ENCODE results near the gene AEBP2. TPM values are rescaled to one million over a fixed set of nuclear protein-coding genes. Genes with fewer than 3 reads are reported as not detected.
A peak's percentile ranks its signal among the peaks of the same experiment; 100 is the strongest.
"Not testable (repeated sequence)": the region's sequence is repeated elsewhere in the genome, so short reads cannot be mapped to it uniquely, and the experiment has no call there.

Gene AEBP2
- polyA plus RNA-seq (ENCODE audit: insufficient read length in 4 of 4), result 10 to 100 TPM; 49.8 to 63.3 (median 57.1) TPM

GRCh38 chr12:19439059-19440018 is at the start of gene AEBP2:
TSS of gene AEBP2 (plus strand) at chr12:19439492. CDS start at chr12:19439700, 208 bp downstream.
- peak; percentile 59 to 89 (median 82) for DNase-seq (ENCODE audit: low read depth in 4 of 4, low spot score in 2 of 4)

- DNase-seq (ENCODE audit: low read depth in 4 of 4, low spot score in 2 of 4), result peak in 1 of 4 donors; percentile 35
Observed at GRCh38 chr12:19390051-19390598, 49.2 kb upstream of the AEBP2 start.

DNA sequence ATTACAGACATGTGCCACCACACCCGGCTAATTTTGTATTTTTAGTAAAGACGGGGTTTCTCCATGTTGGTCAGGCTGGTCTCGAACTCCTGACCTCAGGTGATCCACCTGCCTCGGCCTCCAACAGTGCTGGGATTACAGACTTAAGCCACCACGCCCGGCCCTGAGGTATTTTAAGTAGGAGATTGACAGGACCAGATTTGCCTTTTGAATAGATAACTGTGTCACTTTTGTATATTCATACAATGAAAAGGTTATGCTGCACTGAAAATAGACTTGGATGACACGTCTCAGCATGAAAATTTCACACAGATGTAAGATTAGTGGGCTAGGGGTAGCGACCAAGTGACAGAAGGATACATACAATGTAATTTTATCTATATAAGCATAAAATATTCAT is 46.6 kb upstream of the AEBP2 start:
- not testable (repeated sequence) for DNase-seq (ENCODE audit: low read depth in 4 of 4, low spot score in 2 of 4)

DNA sequence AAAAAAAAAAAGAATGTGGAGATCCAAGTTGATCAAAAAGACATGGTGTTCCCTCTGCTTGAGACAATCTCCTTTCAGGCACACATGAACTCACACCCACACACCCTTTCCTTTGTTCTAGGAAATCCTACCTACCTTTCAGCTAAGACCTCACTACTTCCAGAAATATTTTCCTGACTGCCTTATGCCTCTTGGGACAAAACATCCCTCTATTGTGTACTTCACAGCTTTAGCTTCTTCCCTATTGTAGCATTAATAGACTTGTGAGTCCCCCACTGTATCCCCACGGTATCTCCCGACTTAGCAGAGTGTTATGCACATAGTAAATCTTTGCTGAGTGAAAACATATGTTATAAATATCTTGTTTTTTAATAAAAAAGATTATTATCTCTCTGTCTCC is 44.9 kb upstream of the AEBP2 start:
- no peak for DNase-seq (ENCODE audit: low read depth in 4 of 4, low spot score in 2 of 4)

- DNase-seq (ENCODE audit: low read depth in 4 of 4, low spot score in 2 of 4), result no peak
Observed at GRCh38 chr12:19397534-19397933, 41.8 kb upstream of the AEBP2 start.

DNA sequence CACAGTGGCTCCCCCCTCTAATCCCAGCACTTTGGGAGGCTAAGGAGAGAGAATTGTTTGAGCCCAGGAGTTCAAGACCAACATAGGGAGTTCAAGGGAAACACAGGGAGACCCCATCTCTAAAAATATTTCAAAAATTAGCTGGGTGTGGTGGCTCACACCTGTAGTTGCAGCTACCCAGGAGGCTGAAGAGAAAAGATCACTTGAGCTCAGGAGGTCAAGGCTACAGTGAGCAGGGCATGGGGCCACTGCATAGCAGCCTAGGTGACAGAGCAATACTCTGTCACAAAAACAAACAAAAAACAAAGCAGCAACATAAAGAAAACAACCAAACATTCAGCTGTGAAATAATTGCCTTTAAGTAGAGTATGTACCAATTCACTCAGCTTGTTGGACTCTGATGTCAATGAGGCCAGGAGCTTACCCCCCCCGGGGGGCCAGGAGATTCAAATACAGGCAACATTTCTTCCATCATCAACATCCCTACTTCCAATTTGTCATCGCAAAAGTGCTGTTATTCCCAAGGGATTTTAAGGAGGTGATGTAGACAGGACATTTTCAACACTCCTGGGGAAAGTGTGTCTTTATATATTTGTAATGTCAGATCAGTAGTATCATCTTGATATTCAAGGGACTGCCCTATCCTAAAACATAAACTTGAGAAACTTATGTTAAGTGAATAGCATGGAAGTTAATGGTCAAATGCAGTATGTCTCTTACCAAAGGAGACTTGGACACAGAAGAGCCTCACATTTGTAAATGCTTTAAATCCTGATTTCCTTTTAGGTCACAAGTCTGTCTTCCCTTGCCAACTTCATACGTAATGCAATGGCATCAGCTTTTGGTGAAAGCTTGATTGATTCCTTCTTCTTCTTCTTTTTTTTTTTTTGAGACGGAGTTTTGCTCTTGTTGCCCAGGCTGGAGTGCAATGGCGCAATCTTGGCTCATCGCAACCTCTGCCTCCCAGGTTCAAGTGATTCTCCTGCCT is 40.6 kb upstream of the AEBP2 start:
- DNase-seq (ENCODE audit: low read depth in 4 of 4, low spot score in 2 of 4), result no peak

DNA sequence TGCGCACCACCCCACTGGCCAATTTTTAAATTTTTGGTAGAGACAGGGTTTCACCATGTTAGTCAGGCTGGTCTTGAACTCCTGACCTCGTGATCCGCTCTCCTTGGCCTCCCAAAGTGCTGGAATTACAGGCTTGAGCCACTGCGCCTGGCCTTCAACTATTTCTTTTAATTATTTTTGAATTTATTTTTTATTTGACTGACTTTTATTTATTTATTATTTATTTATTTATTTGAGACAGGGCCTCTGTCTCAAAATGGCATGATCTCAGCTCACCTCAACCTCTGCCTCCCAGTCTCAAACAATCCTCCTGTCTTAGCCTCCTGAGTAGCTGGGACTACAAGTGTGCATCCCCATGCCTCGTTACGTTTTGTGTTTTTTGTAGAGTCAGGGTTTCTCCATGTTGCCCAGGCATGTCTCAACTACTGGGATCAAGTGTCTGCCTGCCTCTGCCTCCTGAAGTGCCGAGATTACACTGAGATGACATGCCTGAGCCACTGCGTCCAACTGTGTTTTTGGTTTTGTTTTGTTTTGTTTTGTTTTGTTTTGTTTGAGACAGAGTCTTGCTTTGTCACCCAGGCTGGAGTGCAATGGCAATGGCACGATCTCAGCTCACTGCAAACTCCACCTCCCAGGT is 38.5 kb upstream of the AEBP2 start:
- DNase-seq (ENCODE audit: low read depth in 4 of 4, low spot score in 2 of 4), result not testable (repeated sequence)

DNA sequence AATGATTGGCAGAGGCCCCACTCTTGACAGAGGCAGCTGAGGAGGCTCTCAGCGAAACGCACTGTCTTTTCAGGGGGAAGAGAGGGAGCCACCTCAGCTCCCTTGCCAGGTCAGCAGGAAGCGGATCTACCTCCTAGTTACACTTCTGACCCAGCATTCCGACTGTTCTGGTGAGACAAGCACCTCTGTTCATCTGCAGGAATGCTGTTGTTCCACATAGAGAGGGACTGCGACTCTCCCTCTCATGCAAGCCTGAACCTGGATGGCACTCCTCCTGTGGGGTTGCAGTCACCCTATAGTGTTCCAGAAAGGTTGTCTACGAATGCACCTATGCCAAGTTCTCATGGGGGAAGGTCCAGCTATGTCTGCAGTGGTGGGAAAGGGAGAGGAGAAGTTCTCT is 37.1 kb upstream of the AEBP2 start:
- no peak for DNase-seq (ENCODE audit: low read depth in 4 of 4, low spot score in 2 of 4)

GRCh38 chr12:19402743-19403431 is 36.4 kb upstream of the AEBP2 start:
- no peak for DNase-seq (ENCODE audit: low read depth in 4 of 4, low spot score in 2 of 4)

GRCh38 chr12:19404242-19404880 is 34.9 kb upstream of the AEBP2 start:
- DNase-seq (ENCODE audit: low read depth in 4 of 4, low spot score in 2 of 4), result no peak

GRCh38 chr12:19409376-19409775 is 29.9 kb upstream of the AEBP2 start:
- DNase-seq (ENCODE audit: low read depth in 4 of 4, low spot score in 2 of 4), result no peak

- DNase-seq (ENCODE audit: low read depth in 4 of 4, low spot score in 2 of 4), result no peak
Observed at GRCh38 chr12:19410211-19410610, 29.1 kb upstream of the AEBP2 start.

DNA sequence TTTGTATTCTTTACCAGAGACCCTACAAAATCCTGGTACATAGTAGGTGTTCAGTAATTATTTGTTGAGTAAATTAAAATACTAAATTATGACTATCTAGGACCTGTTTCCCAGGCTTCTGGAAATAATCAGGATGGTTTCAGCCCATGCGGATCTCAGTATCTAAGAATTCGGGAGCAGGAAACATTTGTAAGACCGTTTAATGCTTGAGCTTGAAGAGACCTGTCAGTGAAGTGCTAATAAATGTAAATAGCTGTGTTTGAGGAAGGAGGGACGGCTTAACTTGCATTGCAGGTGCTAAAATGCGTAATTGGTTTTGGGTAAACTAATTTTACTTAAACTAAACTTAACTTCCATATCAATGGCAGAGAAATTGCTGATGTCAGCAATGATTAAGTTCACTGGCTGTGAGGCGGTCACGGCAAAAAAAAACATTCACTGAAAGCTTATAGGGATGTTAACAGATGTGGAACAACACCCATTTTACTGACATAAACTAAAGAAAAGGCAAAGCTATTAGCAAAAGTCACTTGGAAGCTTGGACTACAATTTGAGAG is 28.6 kb upstream of the AEBP2 start:
- no peak for DNase-seq (ENCODE audit: low read depth in 4 of 4, low spot score in 2 of 4)

DNA sequence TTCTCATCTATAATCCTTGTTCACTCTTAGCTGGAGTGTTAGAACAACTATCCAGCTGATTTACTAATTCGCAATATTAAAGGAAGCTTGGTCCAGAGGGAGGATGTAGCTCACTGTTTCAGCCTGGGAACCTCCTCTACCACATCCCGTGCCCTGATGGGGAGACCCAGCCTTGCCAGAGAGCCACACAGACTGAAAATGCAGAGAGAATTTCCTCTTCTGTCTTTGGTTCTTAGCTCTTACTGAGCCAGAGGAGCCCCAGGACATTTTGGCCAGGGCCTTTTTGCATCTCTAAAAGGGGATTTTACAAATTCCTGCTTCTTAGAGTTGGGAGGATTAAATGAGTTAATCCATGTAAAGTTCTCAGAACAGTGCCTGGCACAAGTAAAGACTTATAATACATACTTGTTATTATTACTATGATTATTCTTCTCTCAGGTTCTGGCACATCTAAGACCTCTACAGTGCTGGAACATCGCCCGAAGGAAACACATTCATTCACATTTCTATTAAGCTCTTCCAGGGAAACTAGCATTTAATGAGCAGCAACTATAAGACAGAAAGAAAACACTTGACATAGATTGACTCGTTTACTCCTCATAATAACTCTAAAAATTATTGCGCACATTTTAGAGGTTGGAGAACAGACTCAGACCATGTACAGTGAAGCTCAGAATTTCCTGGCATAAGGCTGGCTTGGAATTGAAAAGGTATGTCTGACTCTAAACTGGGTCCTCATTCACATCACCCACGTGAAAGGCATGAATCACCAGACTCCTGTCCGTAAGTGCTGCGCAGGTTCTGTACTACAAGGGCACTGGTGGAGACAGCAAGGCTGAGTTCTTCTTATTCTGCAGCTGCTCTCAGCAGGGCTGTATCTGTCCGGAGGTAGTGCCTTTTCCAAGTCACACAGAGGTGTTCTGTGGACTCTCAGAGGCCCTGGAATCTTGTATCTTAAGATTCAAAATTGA is 27.8 kb upstream of the AEBP2 start:
- DNase-seq (ENCODE audit: low read depth in 4 of 4, low spot score in 2 of 4), result no peak

DNA sequence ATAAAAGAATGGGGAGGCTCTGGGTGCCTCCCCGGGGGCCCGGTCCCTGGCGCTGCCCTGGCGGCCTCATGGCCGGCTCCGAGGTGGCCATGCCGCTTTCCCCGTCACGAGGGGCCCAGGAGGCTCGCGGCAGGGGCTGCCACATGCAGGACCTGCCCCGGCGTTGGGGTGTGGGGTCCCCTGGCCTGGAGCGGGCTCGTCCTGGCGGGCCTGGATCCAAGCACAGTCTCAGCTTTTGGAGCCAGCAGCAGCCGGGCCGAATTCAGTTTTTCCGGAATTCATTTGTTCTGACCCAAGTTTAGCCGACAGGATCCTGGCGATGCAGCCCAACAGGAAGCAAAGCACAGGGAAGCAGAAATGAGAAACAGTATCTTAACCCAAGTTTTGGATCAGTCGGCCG is 26.4 kb upstream of the AEBP2 start:
- no peak for DNase-seq (ENCODE audit: low read depth in 4 of 4, low spot score in 2 of 4)

DNA sequence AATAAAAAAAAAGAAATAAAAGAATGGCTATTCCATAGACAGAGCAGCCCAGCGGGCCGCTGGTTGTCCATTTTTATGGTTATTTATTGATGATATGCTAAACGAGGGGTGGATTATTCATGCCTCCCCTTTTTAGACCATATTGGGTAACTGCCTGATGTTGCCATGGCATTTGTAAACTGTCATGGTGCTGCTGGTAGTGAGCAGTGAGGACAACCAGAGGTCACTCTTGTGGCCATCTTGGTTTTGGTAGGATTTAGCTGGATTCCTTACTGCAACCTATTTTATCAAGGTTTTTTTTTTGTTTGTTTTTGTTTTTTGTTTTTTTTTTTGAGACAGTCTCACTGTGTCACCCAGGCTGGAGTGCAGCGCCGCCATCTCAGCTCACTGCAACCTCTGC is 25.7 kb upstream of the AEBP2 start:
- not testable (repeated sequence) for DNase-seq (ENCODE audit: low read depth in 4 of 4, low spot score in 2 of 4)

DNA sequence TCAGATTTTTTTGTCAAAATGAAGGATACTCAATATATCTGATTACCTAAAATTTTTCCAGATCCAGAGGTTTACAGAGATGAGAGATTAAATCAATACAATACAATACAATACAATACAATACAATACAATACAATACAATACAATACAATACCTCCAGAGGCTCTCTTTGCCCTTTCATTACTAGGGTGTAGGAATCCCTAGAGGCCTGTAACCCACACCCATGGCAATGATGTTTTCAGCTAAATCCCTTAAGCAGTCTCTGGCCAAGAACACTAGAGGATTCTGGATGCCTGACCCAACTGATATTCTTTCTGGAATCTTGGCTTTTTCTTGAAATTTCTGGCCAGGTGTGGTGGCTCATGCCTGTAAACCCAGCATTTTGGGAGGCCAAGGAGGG is 23.7 kb upstream of the AEBP2 start:
- no peak for DNase-seq (ENCODE audit: low read depth in 4 of 4, low spot score in 2 of 4)

DNA sequence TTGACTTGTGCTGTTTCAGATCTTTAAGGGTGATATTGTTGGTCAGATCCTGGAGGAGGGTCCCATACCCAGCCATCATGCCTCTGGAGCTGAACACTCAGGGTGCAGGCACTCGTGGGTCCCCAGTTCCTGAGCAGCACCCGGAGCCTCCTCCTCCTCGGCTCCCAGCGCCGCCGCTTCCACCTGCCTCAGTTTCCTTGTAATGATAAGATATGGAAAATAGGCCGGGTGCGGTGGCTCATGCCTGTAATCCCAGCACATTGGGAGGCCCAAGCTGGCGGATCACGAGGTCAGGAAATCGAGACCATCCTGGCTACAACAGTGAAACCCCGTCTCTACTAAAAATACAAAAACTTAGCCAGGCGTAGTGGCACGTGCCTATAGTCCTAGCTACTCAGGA is 20.2 kb upstream of the AEBP2 start:
- DNase-seq (ENCODE audit: low read depth in 4 of 4, low spot score in 2 of 4), result no peak

Measured in left renal cortex interstitium (tissue), 4 donors.